Activated CD4-positive, alpha-beta memory T cell treated with anti-CD3 and anti-CD28 coated beads, Interleukin-2, amount 10 ng/mL, durations not matched to agents 7 days and 5 days (primary cell): ENCODE data around the gene VEGFA. TPM values are rescaled to one million over a fixed set of nuclear protein-coding genes. Genes with fewer than 3 reads are reported as not detected.

Experiments used
- CTCF ChIA-PET: fragments of 350-600 bp; sonication (Branson Sonifier 250); formaldehyde crosslinking; loops from one replicate; lab custom pipeline; 2021; ENCODE audit warnings: antibody characterized with exemption, inconsistent platforms; lab: Charles Lee
- POLR2A ChIA-PET: fragments of 350-600 bp; sonication (Branson Sonifier 250); formaldehyde crosslinking; loops from one replicate; lab custom pipeline; 2021; ENCODE audit warnings: antibody characterized with exemption; lab: Charles Lee
- DNase-seq: peaks from one replicate; pipeline ENCODE4 v3.0.0-alpha.2; 2020
- H3K27ac Mint-ChIP-seq: one replicate; pipeline ENCODE4 v1.8.0; 2021; ENCODE audit warnings: mild to moderate bottlenecking, mixed read lengths
- H3K27me3 Mint-ChIP-seq: one replicate; pipeline ENCODE4 v1.8.0; 2021; ENCODE audit warnings: mixed read lengths
- H3K36me3 Mint-ChIP-seq: one replicate; pipeline ENCODE4 v1.8.0; 2021; ENCODE audit warnings: low read depth, mixed read lengths
- H3K4me1 Mint-ChIP-seq: one replicate; pipeline ENCODE4 v1.8.0; 2021; ENCODE audit warnings: mixed read lengths
- H3K4me3 Mint-ChIP-seq: one replicate; pipeline ENCODE4 v1.8.0; 2021; ENCODE audit warnings: mild to moderate bottlenecking, mixed read lengths
- H3K9me3 Mint-ChIP-seq: one replicate; pipeline ENCODE4 v1.8.0; 2021; ENCODE audit warnings: mixed read lengths
- total RNA-seq, 2 experiments: library from RNA; stranded (reverse); gene quantifications; one replicate each; pipeline ENCODE4 v1.2.3, GENCODE V29; 2021

Gene VEGFA
- total RNA-seq, 2 experiments from 2014 or later: 48.1 to 49.5 TPM

GRCh38 chr6:43730634-43731033, 39.4 kb upstream of the VEGFA start:
- ChIA-PET CTCF (interaction anchor here (1.4 kb wide), 1 partner anchor 43 kb away, joined by 4 read pairs; no protein-coding TSS in a partner anchor), POLR2A (no interaction called here)
- Mint-ChIP-seq H3K4me1 (peaks cover 26% of the 10 kb centered on the region), H3K4me3 (no peak overlapping the region), H3K36me3 (peaks cover 9% of the 10 kb centered on the region), H3K9me3 (peaks cover 19% of the 10 kb centered on the region), H3K27me3 (peaks cover 3% of the 10 kb centered on the region), H3K27ac (no peak overlapping the region)
- DNase-seq: no peak

DNA sequence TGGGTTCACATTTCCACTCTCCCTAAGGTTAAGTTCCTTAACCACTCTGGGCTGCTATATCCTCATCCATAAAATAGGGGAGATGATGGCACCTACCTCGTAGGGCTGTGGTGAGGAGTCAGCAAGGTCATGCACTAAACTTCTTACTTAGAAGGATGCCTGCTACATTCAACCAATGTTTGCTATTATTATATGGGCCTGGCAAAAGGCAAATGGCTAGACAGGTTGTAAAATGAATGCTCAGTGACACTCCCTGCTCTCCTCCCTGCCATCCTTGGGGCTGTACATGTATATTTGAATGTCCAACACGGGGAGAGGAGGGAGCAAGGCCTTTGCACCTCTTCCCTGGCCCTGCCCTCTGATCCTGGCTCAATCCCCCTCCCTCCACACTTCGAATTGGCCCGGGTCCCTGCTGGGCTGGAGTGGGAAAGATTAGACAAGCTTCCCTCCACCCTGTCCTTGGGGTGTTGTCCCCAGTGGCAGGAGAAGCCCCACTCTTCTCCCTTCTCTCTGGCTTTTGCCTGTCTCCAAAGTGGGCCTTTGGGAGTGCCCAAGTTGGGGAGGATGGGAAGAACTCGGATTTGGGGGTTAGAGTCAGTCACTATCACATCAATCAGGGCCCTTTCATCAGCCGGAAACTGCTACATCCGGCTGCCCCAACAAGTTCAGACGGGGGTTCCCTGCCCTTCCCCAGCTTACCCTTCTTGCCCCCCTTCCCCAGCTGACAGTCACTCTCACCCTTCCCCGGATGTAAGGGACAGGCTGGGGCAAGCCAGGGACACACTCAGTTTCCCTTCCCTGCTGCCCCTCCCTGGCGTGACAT, 36.3 kb upstream of the VEGFA start:
- ChIA-PET POLR2A (no interaction called here), CTCF (interaction anchor here (1.3 to 1.4 kb wide), 2 partner anchors 9 to 40 kb away, joined by 5 to 6 read pairs; no protein-coding TSS in a partner anchor)
- Mint-ChIP-seq H3K9me3 (peaks cover 19% of the 10 kb centered on the region), H3K4me3 (no peak overlapping the region), H3K27me3 (peaks cover 3% of the 10 kb centered on the region), H3K4me1 (peaks cover 21% of the 10 kb centered on the region), H3K27ac (peak overlapping the region; percentile 37), H3K36me3 (peaks cover 9% of the 10 kb centered on the region)
- DNase-seq: peak; percentile 62

GRCh38 chr6:43734294-43734665, 35.7 kb upstream of the VEGFA start:
- POLR2A ChIA-PET: no interaction called here
- H3K27ac Mint-ChIP-seq: peak overlapping the region; percentile 14

GRCh38 chr6:43735642-43736199, 34.3 kb upstream of the VEGFA start:
- H3K36me3 Mint-ChIP-seq: peaks cover 9% of the 10 kb centered on the region
- H3K9me3 Mint-ChIP-seq: peaks cover 15% of the 10 kb centered on the region
- no peak for DNase-seq
- POLR2A ChIA-PET: interaction anchor here (0.6 kb wide), 1 partner anchor 225 kb away, joined by 3 read pairs; no protein-coding TSS in a partner anchor
- peaks cover 3% of the 10 kb centered on the region for H3K27me3 Mint-ChIP-seq
- CTCF ChIA-PET: no interaction called here
- H3K27ac Mint-ChIP-seq: no peak overlapping the region
- peaks cover 21% of the 10 kb centered on the region for H3K4me1 Mint-ChIP-seq
- H3K4me3 Mint-ChIP-seq: no peak overlapping the region

More at GRCh38 chr6:43734294-43734665, 35.7 kb upstream of the VEGFA start:
- Mint-ChIP-seq H3K9me3 (peaks cover 19% of the 10 kb centered on the region), H3K4me3 (no peak overlapping the region), H3K4me1 (peaks cover 21% of the 10 kb centered on the region), H3K36me3 (peaks cover 9% of the 10 kb centered on the region), H3K27me3 (peaks cover 3% of the 10 kb centered on the region)
- no peak for DNase-seq
- CTCF ChIA-PET: interaction anchor here (1.3 to 1.4 kb wide), 2 partner anchors 10 to 39 kb away, joined by 5 to 6 read pairs; no protein-coding TSS in a partner anchor

- Mint-ChIP-seq H3K27ac (no peak overlapping the region), H3K27me3 (peaks cover 2% of the 10 kb centered on the region), H3K9me3 (peaks cover 11% of the 10 kb centered on the region), H3K4me3 (no peak overlapping the region), H3K36me3 (peaks cover 8% of the 10 kb centered on the region), H3K4me1 (peaks cover 21% of the 10 kb centered on the region)
- POLR2A ChIA-PET: interaction anchor here (0.6 kb wide), 1 partner anchor 224 kb away, joined by 3 read pairs; no protein-coding TSS in a partner anchor
- DNase-seq: no peak
- CTCF ChIA-PET: no interaction called here
Observed at GRCh38 chr6:43736211-43736786, 33.7 kb upstream of the VEGFA start.

DNA sequence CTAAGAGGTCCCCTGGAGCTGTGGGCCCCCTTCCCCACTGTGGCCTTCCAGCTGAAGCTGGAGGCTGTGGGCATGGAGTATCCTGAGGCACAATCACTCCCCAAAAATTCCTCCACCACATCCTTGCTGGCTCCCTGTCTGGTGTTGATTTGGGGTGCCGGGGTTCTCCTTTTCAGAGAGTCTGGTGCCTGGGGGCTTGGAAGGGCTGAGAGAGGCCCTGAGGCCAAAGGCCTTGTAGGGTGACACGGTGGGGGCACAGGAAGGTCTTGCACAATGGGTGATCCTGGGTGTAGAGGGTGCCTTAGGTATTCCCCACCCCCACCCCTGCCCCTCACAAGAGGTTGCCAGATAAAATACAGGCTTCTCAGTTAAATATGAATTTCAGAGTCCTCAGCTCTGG, 33.2 kb upstream of the VEGFA start:
- H3K27me3 Mint-ChIP-seq: no peaks in the 10 kb centered on the region
- no peak for DNase-seq
- no peak overlapping the region for H3K27ac Mint-ChIP-seq
- CTCF ChIA-PET: no interaction called here
- POLR2A ChIA-PET: no interaction called here
- peaks cover 6% of the 10 kb centered on the region for H3K9me3 Mint-ChIP-seq
- H3K36me3 Mint-ChIP-seq: peaks cover 4% of the 10 kb centered on the region
- H3K4me3 Mint-ChIP-seq: no peak overlapping the region
- H3K4me1 Mint-ChIP-seq: peaks cover 21% of the 10 kb centered on the region

DNA sequence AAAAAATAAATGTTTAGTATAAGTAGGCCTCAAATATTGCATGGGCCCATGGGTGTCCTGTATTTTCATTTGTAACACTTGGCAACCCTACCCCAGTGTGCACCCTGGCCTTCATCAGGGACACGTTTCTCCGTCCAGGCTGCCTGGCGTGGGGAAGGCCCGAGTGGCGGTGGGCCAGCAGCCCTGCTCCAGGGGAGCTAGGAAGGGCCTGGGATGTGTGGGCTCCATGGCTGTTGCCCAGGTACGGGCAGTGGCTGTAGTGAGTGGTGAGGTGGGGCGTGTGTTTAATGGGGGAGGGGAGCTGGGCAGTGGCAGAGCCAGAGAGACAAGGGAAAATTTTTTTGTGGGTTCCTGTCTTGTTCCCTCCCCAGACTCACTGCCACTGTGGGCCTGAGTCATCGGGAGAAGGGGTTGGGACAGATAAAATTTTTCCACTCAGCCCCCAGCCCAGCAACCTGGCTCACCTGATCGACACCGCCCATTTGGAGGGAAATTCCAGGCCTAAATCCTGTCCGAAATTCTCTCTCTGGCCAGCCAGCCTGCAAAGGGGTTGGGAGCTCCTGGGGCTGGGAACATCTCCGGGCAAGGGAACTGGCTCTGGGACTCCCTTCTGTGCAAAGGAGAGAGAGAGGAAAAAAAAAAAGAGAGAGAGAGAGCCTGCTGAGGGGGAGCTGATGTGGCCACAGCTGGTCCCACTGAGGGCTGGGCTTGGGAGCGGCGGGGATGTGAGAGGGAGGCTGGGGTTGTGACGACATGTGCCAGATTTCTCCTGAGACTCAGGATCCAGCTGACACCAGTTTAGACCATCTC, 32.5 kb upstream of the VEGFA start:
- Mint-ChIP-seq H3K4me1 (peaks cover 21% of the 10 kb centered on the region), H3K4me3 (no peak overlapping the region), H3K36me3 (no peaks in the 10 kb centered on the region), H3K27me3 (no peaks in the 10 kb centered on the region), H3K27ac (no peak overlapping the region), H3K9me3 (peaks cover 1% of the 10 kb centered on the region)
- POLR2A ChIA-PET: no interaction called here
- no peak for DNase-seq
- CTCF ChIA-PET: no interaction called here

- no peak overlapping the region for H3K4me3 Mint-ChIP-seq
- H3K27me3 Mint-ChIP-seq: no peaks in the 10 kb centered on the region
- peaks cover 19% of the 10 kb centered on the region for H3K4me1 Mint-ChIP-seq
- H3K27ac Mint-ChIP-seq: no peak overlapping the region
- ChIA-PET POLR2A (no interaction called here), CTCF (no interaction called here)
- H3K36me3 Mint-ChIP-seq: no peaks in the 10 kb centered on the region
- no peak for DNase-seq
- H3K9me3 Mint-ChIP-seq: no peaks in the 10 kb centered on the region
Observed at GRCh38 chr6:43738267-43738676, 31.7 kb upstream of the VEGFA start.

DNA sequence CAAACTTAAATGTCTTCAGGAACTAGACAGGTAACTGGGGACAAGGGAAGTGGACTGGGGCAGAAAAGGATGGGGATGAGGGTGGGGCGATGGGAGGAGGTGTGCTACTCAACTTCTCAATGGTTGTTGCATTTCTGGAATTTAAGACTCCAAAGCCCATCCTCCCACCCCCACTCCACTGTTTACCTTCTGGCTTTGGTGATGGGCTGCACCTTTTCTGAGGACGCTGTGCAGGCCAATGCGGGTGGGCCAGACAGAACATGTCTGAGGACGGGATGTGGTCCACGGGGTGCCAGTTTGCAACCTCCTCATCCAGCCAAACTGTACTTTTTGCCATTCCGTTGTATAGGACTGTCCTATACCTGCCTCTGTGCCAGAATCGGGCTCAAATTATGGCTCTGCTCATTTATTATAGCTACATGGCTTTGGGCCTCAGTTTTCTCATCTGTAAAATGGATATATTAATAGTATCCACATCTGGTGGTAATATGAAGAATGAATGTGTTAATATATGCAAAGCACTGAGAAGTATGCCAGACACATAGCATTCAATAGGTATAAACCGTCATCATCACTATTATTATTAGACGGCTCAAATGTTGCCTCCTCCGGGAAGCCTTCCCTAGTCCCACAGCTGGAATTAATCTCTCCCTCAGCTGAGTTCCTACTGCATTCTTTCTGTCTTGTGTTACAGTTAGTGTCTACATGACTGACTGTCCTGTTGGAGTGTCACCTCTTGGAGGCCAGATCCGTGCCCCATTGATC, 31.0 kb upstream of the VEGFA start:
- ChIA-PET POLR2A (no interaction called here), CTCF (interaction anchor here (0.9 kb wide), 1 partner anchor 30 kb away, joined by 3 read pairs; no protein-coding TSS in a partner anchor)
- Mint-ChIP-seq H3K4me3 (no peak overlapping the region), H3K36me3 (no peaks in the 10 kb centered on the region), H3K9me3 (no peaks in the 10 kb centered on the region), H3K27me3 (no peaks in the 10 kb centered on the region), H3K27ac (no peak overlapping the region), H3K4me1 (peaks cover 11% of the 10 kb centered on the region)
- DNase-seq: no peak

DNA sequence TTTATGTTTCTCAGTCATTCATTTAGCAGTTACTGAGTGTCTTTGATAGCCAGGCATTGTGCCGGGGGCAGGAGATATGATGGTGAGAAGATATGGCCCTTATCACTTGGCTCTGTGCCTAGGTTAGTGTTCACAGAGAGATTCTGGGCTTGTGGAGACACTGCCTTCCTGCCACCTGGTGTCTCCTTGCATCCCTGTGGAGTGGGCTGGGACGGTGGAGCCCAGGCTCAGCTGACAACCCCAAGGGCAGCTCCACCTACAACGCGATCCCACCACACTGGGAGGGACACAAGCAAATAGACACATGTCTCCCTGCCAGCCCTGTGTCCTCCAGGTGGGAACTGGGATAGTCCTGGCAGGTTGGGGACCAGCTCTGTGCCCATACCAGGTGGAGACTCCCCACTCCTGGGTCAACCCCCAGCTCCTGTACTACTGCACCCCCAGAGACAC, 30.3 kb upstream of the VEGFA start:
- Mint-ChIP-seq H3K36me3 (no peaks in the 10 kb centered on the region), H3K27ac (no peak overlapping the region), H3K9me3 (no peaks in the 10 kb centered on the region), H3K27me3 (no peaks in the 10 kb centered on the region), H3K4me1 (peaks cover 5% of the 10 kb centered on the region), H3K4me3 (no peak overlapping the region)
- no peak for DNase-seq
- POLR2A ChIA-PET: no interaction called here
- CTCF ChIA-PET: interaction anchor here (0.7 to 0.9 kb wide), 2 partner anchors 29 to 73 kb away, joined by 3 read pairs; no protein-coding TSS in a partner anchor

- Mint-ChIP-seq H3K27ac (no peak overlapping the region), H3K4me3 (no peak overlapping the region), H3K9me3 (no peaks in the 10 kb centered on the region), H3K4me1 (peaks cover 2% of the 10 kb centered on the region), H3K36me3 (no peaks in the 10 kb centered on the region), H3K27me3 (no peaks in the 10 kb centered on the region)
- POLR2A ChIA-PET: no interaction called here
- no peak for DNase-seq
- CTCF ChIA-PET: interaction anchor here (0.7 kb wide), 1 partner anchor 74 kb away, joined by 3 read pairs; no protein-coding TSS in a partner anchor
Observed at GRCh38 chr6:43740321-43740960, 29.6 kb upstream of the VEGFA start.
